HuH-7.5 (cell line): ENCODE results near the gene PLAC1.

Experiments used
- DNase-seq: peaks from one replicate; pipeline ENCODE4 v3.0.0; 2011; ENCODE audit warnings: low spot score

The PLAC1 gene

GRCh38 chrX:134588806-134589205, 69.5 kb downstream of the PLAC1 start:
- no peak for DNase-seq

DNA sequence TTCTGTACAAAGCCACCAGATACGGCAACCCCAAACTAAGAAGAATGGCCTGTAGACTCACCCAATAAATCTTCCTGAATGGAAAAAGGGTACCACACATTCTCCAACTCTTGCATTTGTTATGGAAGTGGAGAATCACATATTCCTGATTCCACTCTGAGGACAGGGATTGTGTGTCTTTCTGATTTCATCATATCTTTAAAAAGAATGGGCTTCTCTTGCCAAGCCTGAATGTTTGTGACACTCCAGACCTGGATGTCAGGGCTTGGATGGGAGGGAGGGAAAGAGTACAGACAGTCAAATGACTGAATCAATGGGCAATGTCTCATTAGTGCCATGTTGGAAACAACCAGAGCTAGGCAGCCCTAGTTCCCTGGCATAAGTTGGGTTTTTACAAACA, 77.4 kb downstream of the PLAC1 start:
- DNase-seq: no peak

DNA sequence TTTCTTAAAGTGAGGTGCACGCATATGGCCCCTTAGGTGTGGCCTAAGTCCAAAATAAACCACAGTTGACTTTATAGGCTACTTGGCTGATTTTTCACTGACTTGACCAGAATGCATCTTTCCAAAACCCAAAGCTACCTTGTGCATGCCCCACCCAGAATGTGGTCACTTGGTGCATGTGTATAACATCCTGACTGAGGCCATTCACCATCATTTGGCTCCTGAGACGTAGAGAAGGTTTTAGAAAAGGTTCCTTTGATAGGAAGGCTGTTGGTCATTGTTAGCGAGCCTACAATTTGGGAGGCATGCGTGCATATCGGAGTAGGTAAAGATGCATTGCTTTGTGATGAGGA, 84.6 kb downstream of the PLAC1 start:
- no peak for DNase-seq

DNA sequence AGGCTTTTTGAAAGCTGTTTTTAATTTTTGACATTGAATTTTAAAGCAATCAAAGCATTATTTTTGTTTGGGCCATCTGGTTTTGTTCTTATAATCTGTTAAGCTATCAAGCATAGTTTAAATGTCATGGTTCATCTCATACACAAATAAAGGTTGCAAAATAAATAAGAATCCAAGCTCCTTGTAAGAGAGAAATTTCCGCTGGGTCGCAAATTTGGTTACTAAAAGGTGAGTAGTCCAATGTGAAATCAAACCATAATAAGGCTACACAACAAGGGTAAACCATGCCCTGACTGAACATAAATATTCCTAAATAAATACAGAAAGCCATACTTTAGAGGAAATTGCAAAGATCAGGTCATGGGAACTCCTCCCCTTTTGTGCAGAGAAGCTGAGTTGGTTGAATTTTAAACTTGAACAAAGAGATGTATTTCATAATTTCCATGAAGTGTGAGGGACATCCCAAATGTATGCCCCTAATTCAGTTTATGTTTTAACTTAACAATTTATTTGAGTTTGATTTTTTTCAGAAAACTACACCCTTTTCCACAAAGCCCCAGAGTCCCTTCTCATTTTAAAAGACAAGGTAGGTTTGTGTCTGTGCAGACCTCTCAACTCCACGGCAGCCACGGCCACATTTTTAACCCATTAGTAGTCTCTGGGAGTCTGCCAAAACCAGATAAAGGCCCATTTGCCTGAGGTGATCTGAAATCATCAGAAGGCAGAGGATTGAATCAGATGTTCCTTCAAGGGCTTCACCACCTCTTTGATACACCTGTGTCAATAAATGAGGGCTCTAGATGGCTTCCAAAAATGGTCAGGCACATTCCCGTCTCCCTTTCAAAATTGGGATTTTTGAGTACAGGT, 85.2 kb downstream of the PLAC1 start:
- no peak for DNase-seq

- DNase-seq: no peak
Observed at GRCh38 chrX:134571796-134572195, 86.5 kb downstream of the PLAC1 start.

DNA sequence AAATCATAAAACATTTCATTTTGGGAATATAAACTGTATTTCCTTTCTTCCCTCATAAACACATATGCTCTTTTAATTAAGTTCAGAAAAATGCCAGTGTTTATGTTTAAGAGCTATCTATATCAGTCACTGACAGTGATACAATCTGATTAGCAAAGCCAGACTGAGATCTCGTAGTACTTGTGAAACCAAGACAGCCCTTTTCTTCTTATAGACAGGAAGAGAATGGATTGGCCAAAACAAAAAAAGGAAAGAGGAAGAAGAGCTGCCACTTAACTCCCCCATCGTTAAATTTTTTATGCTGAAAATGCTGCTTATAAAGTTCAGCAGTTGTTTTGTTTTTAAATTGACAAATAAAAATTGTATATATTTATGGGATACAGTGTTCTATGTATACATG, 87.4 kb downstream of the PLAC1 start:
- DNase-seq: no peak

GRCh38 chrX:134570509-134570846, 87.8 kb downstream of the PLAC1 start:
- no peak for DNase-seq

GRCh38 chrX:134569306-134569705, 89.0 kb downstream of the PLAC1 start:
- no peak for DNase-seq

- no peak for DNase-seq
Observed at GRCh38 chrX:134568285-134569016, 89.8 kb downstream of the PLAC1 start.

GRCh38 chrX:134566506-134566905, 91.8 kb downstream of the PLAC1 start:
- no peak for DNase-seq

DNA sequence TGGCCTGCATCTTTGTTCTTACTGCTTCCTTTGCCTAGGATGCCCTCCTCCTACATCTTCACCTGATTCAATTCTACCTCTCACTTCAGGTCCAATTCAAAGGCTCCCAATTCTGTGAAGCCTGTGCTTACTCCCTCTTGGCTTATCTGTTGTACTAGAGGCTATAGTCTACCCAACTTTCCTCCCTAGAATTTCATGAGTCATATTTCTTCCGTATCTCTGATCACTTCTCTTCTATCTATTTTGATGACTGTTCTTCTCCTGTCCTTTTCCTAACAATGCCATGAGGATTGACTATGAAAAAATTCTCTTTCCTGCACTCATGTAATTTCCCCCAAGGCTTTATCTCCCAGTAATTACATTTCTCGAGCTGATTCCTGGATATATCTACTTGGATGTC, 96.3 kb downstream of the PLAC1 start:
- DNase-seq: no peak

DNA sequence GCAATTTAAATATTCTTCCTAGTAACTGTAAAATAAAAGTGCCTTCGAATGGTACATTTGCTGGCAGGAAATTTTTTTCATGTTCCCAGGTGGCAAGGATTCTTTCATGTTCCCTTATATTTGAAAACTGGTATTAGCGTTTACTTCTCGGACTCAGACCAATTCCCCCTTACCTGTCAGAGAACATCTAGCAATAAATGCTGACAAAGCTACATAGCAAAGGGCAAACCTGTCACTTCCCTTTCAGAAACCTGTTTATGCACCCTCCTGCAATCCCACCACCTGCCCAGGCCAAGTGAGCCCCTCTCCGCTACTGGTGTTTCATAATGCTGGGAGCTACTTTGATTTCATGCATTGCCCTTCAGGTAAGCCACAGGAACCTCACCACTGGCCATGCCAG, 100.1 kb downstream of the PLAC1 start:
- no peak for DNase-seq

DNA sequence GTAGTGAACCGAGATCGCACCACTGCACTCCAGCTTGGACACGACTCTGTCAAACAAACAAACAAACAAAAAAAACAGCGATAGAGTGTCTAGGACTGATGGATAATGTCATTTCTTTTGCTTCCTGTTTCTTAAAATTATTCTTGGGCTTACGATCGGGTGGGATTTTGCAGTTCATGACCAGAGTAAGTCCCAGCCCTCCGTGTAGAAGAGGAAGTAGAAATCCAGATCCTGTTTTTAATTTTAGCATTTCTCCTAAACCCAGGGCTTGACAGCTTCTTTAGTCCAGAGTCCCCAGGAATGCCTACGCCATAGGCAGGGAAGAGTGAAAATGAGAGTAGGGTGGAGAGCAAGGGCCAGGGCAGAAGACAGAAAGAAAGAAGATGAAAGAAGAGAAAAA, 104.0 kb downstream of the PLAC1 start:
- no peak for DNase-seq

GRCh38 chrX:134552351-134552750, 105.9 kb downstream of the PLAC1 start:
- no peak for DNase-seq

- no peak for DNase-seq
Observed at GRCh38 chrX:134551376-134552048, 106.8 kb downstream of the PLAC1 start.

- DNase-seq: no peak
Observed at GRCh38 chrX:134548257-134549201, 109.7 kb downstream of the PLAC1 start.

- no peak for DNase-seq
Observed at GRCh38 chrX:134547047-134547679, 111.1 kb downstream of the PLAC1 start.

- DNase-seq: no peak
Observed at GRCh38 chrX:134546187-134546586, 112.1 kb downstream of the PLAC1 start.

GRCh38 chrX:134545510-134545909, 112.8 kb downstream of the PLAC1 start:
- no peak for DNase-seq

GRCh38 chrX:134544513-134545151, 113.6 kb downstream of the PLAC1 start:
- DNase-seq: no peak

- DNase-seq: no peak
Observed at GRCh38 chrX:134544135-134544512, 114.1 kb downstream of the PLAC1 start.
